ENCODE data around the gene GLOD5. TPM values are rescaled to one million over a fixed set of nuclear protein-coding genes. Genes with fewer than 3 reads are reported as not detected.

GLOD5 gene
- total RNA-seq, 2 experiments from 2014 or later = not detected

- H3K4me3 Mint-ChIP-seq = no peak overlapping the region
- no peaks in the 10 kb centered on the region for H3K36me3 Mint-ChIP-seq
- H3K27me3 Mint-ChIP-seq = peaks cover 9% of the 10 kb centered on the region
- H3K4me1 Mint-ChIP-seq = peaks cover 9% of the 10 kb centered on the region
- ATAC-seq = no peak
- CTCF ChIA-PET = no interaction called here
- no peaks in the 10 kb centered on the region for H3K9me3 Mint-ChIP-seq (ENCODE audit: low read depth)
- no peak for DNase-seq
- no peak overlapping the region for H3K27ac Mint-ChIP-seq
These were observed 29.7 kb downstream of the GLOD5 start for GRCh38 chrX:48791063-48791820.

- no peak for DNase-seq
- CTCF ChIA-PET = no interaction called here
- Mint-ChIP-seq H3K27ac (no peak overlapping the region), H3K4me1 (peaks cover 9% of the 10 kb centered on the region), H3K36me3 (no peaks in the 10 kb centered on the region), H3K27me3 (peaks cover 3% of the 10 kb centered on the region), H3K9me3 (ENCODE audit: low read depth) (no peaks in the 10 kb centered on the region), H3K4me3 (no peak overlapping the region)
- no peak for ATAC-seq
These were observed 30.7 kb downstream of the GLOD5 start for GRCh38 chrX:48792219-48792618.

GRCh38 chrX:48793935-48794334 is 32.4 kb downstream of the GLOD5 start:
- DNase-seq (no peak), ATAC-seq (no peak)
- Mint-ChIP-seq H3K27me3 (no peaks in the 10 kb centered on the region), H3K4me3 (no peak overlapping the region), H3K9me3 (ENCODE audit: low read depth) (no peaks in the 10 kb centered on the region), H3K36me3 (no peaks in the 10 kb centered on the region), H3K4me1 (peaks cover 7% of the 10 kb centered on the region), H3K27ac (no peak overlapping the region)
- CTCF ChIA-PET = no interaction called here

GRCh38 chrX:48794340-48794910 is 32.9 kb downstream of the GLOD5 start:
- H3K27ac Mint-ChIP-seq = peak overlapping the region; percentile 24
- H3K4me3 Mint-ChIP-seq = no peak overlapping the region
- ATAC-seq (no peak), DNase-seq (no peak)
- H3K36me3 Mint-ChIP-seq = no peaks in the 10 kb centered on the region
- H3K9me3 Mint-ChIP-seq (ENCODE audit: low read depth) = no peaks in the 10 kb centered on the region
- CTCF ChIA-PET = no interaction called here
- H3K4me1 Mint-ChIP-seq = peaks cover 6% of the 10 kb centered on the region
- H3K27me3 Mint-ChIP-seq = no peaks in the 10 kb centered on the region

GRCh38 chrX:48794911-48795515 is 33.5 kb downstream of the GLOD5 start:
- DNase-seq (no peak), ATAC-seq (no peak)
- Mint-ChIP-seq H3K4me1 (peaks cover 2% of the 10 kb centered on the region), H3K27ac (no peak overlapping the region), H3K9me3 (ENCODE audit: low read depth) (no peaks in the 10 kb centered on the region), H3K36me3 (no peaks in the 10 kb centered on the region), H3K4me3 (no peak overlapping the region), H3K27me3 (no peaks in the 10 kb centered on the region)
- CTCF ChIA-PET = no interaction called here

GRCh38 chrX:48798318-48798717 is 36.8 kb downstream of the GLOD5 start:
- no peak for ATAC-seq
- peaks cover 16% of the 10 kb centered on the region for H3K4me1 Mint-ChIP-seq

GRCh38 chrX:48800574-48801279 is 39.2 kb downstream of the GLOD5 start:
- H3K27me3 Mint-ChIP-seq = no peaks in the 10 kb centered on the region
- no peaks in the 10 kb centered on the region for H3K9me3 Mint-ChIP-seq (ENCODE audit: low read depth)
- H3K27ac Mint-ChIP-seq = peak overlapping the region; percentile 100
- H3K36me3 Mint-ChIP-seq = peaks cover 16% of the 10 kb centered on the region
- peaks cover 20% of the 10 kb centered on the region for H3K4me1 Mint-ChIP-seq
- DNase-seq (peak; percentile 40), ATAC-seq (no peak)
- peak overlapping the region; percentile 98 for H3K4me3 Mint-ChIP-seq
- CTCF ChIA-PET = interaction anchor here (0.9 kb wide), 1 partner anchor 152 kb away, joined by 4 read pairs; no protein-coding TSS in a partner anchor

More at GRCh38 chrX:48798318-48798717, 36.8 kb downstream of the GLOD5 start:
- no peak for DNase-seq
- CTCF ChIA-PET = no interaction called here
- Mint-ChIP-seq H3K27me3 (no peaks in the 10 kb centered on the region), H3K27ac (no peak overlapping the region), H3K9me3 (ENCODE audit: low read depth) (no peaks in the 10 kb centered on the region), H3K4me3 (no peak overlapping the region), H3K36me3 (peaks cover 4% of the 10 kb centered on the region)

DNA sequence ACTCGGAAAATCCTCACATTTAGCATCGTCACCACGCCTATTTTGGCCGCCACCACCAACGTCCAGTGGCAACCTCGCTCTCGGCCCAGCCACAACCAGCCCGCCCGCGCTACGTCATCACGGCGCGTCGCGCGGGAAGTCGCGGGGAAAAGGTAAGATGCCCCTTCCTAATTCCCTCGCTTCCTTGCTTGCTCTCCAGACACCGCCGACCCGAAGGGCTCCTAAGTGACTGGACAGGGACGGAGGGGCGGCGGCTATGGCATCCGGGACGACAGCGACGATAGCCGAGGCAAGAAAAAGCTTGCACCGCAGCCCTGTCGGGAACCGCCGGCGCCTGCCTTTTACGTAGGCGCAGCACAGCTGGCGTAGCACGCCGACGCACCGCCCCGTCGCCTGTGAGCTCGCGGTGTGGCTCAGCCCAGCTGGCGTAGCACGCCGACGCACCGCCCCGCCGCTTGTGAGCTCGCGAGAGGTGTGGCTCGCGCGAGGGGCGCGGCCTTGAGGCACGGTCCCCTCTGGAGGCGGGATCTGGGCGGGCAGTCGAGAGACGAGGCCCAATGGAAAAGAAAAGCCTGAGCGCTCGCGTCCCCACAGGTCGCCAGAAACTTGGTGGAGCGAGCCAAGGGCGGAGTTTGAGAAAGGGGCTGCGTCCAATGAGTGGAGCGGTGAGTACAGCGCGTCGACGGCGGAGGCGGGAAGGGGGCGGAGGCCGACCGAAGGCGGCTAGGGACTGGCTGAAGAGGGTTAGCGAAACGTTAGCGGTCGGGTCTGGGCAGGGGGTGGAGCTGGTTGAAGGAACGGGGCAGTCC is 39.9 kb downstream of the GLOD5 start, which contains the start of gene HDAC6:
TSS of gene HDAC6 (plus strand) at position 788 of the 809 bp plus-strand sequence. CDS start 626 bp downstream, outside the sequence.
- Mint-ChIP-seq H3K9me3 (ENCODE audit: low read depth) (no peaks in the 10 kb centered on the region), H3K36me3 (peaks cover 16% of the 10 kb centered on the region), H3K4me1 (peaks cover 20% of the 10 kb centered on the region), H3K27ac (peak within 1 kb of the TSS; percentile 100), H3K4me3 (peak within 1 kb of the TSS; percentile 98), H3K27me3 (no peaks in the 10 kb centered on the region)
- CTCF ChIA-PET = interaction anchor here (0.7 to 0.9 kb wide), 3 partner anchors 118 to 153 kb away, joined by 3 to 4 read pairs (median 3); partner anchors contain the start of gene WAS
- ATAC-seq = peak; percentile 88
- DNase-seq = peak; percentile 97

GRCh38 chrX:48802089-48802904 is 40.8 kb downstream of the GLOD5 start:
- peak; percentile 88 for DNase-seq
- Mint-ChIP-seq H3K4me1 (peaks cover 20% of the 10 kb centered on the region), H3K9me3 (ENCODE audit: low read depth) (no peaks in the 10 kb centered on the region), H3K36me3 (peaks cover 18% of the 10 kb centered on the region), H3K4me3 (peak overlapping the region; percentile 98), H3K27ac (peak overlapping the region; percentile 100), H3K27me3 (no peaks in the 10 kb centered on the region)
- CTCF ChIA-PET = interaction anchor here (0.7 to 0.9 kb wide), 3 partner anchors 119 to 154 kb away, joined by 3 to 4 read pairs (median 3); partner anchors contain the start of gene WAS
- ATAC-seq = peak; percentile 62

- Mint-ChIP-seq H3K36me3 (peaks cover 18% of the 10 kb centered on the region), H3K27me3 (no peaks in the 10 kb centered on the region), H3K9me3 (ENCODE audit: low read depth) (no peaks in the 10 kb centered on the region), H3K27ac (peak overlapping the region; percentile 100), H3K4me1 (peaks cover 20% of the 10 kb centered on the region), H3K4me3 (peak overlapping the region; percentile 98)
- DNase-seq = no peak
- CTCF ChIA-PET = no interaction called here
- ATAC-seq = no peak
These were observed 41.3 kb downstream of the GLOD5 start for GRCh38 chrX:48802905-48803200.

DNA sequence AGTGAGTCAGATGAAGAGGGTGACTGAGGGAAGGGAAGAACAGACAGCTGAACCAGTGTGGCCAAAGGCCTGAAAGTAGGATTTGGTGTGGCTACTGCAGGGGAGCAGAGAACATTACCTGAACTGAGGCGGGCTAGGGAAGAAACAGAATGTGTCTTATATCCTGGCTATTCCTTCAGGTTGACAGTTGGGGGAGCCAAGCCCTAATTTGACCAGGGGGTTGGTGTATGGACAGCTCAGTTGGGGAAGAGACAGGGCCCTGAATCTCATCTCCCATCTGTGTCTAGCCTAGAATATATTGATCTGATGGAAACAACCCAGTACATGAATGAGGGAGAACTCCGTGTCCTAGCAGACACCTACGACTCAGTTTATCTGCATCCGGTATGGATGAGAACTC is 44.5 kb downstream of the GLOD5 start:
- Mint-ChIP-seq H3K4me3 (no peak overlapping the region), H3K27me3 (no peaks in the 10 kb centered on the region), H3K9me3 (ENCODE audit: low read depth) (no peaks in the 10 kb centered on the region), H3K36me3 (peaks cover 17% of the 10 kb centered on the region), H3K27ac (no peak overlapping the region), H3K4me1 (peaks cover 12% of the 10 kb centered on the region)
- ATAC-seq (no peak), DNase-seq (no peak)
- CTCF ChIA-PET = interaction anchor here (1.0 to 1.3 kb wide), 2 partner anchors 158 to 350 kb away, joined by 3 read pairs; no protein-coding TSS in a partner anchor

DNA sequence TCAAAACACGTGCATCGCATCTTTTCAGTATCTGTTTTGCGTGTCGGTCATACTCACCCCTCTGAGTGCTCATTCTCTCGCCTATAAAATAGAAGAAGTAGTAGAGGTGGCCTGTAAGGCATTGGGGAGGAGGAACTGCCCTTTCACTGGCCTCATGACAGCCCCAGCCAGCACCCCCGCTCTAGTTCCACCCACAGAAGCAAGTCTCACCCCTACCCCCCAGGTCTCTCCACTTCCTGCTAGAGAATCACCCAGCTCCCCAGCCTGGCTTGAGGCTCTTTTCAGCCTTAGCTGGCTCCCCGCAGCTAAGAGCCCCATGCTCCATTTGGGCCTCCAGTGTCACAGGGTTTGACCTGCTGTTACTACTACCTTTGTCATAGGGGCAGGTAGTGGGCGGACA is 52.1 kb downstream of the GLOD5 start:
- CTCF ChIA-PET = no interaction called here
- peaks cover 6% of the 10 kb centered on the region for H3K36me3 Mint-ChIP-seq

More for the DNA sequence above, 52.1 kb downstream of the GLOD5 start:
- ATAC-seq = no peak
- Mint-ChIP-seq H3K27ac (no peak overlapping the region), H3K27me3 (no peaks in the 10 kb centered on the region), H3K4me1 (no peaks in the 10 kb centered on the region), H3K9me3 (ENCODE audit: low read depth) (no peaks in the 10 kb centered on the region), H3K4me3 (no peak overlapping the region)
- DNase-seq = no peak

All from activated CD8-positive, alpha-beta memory T cell treated with anti-CD3 and anti-CD28 coated beads, Interleukin-2, amount 10 ng/mL, durations not matched to agents 7 days and 5 days (primary cell).